Aorta (tissue), 5 donors: ENCODE data around the gene TAS2R8. TPM values are rescaled to one million over a fixed set of nuclear protein-coding genes. Genes with fewer than 3 reads are reported as not detected.

Experiments used
- ATAC-seq: fragments of 200-7000 bp; cut with Tn5 transposase; one replicate; pipeline ENCODE4 v1.9.1; 2022; ENCODE audit warnings: moderate library complexity; ENCODE audit not compliant: low FRiP score
- DNase-seq, 2 donors: peaks; one replicate each; pipeline ENCODE4 v3.0.0-alpha.2; 2020
- H3K27ac ChIP-seq, 2 donors: one replicate each; pipeline ENCODE4 v1.5.1; 2013; ENCODE audit warnings: low read length in 2 of 2, mild to moderate bottlenecking in 2 of 2, moderate library complexity in 2 of 2, control low read depth in 1 of 2, inconsistent platforms in 1 of 2, low read depth in 1 of 2
- H3K27me3 ChIP-seq, 2 donors: one replicate each; pipeline ENCODE4 v1.6.1; 2013; ENCODE audit warnings: control low read depth in 1 of 2, low read length in 1 of 2, mild to moderate bottlenecking in 1 of 2, moderate library complexity in 1 of 2; ENCODE audit not compliant: insufficient read depth in 2 of 2, control insufficient read depth in 1 of 2
- H3K36me3 ChIP-seq, 2 donors: one replicate each; pipeline ENCODE4 v1.6.1; 2013; ENCODE audit warnings: control low read depth in 1 of 2, low read length in 1 of 2, mild to moderate bottlenecking in 1 of 2; ENCODE audit not compliant: insufficient read depth in 2 of 2, control insufficient read depth in 1 of 2
- H3K4me1 ChIP-seq, 2 donors: one replicate each; pipeline ENCODE4 v1.6.1; 2013; ENCODE audit warnings: low read length in 2 of 2, control low read depth in 1 of 2, mild to moderate bottlenecking in 1 of 2, moderate library complexity in 1 of 2; ENCODE audit not compliant: insufficient read depth in 2 of 2, control insufficient read depth in 1 of 2
- H3K4me3 ChIP-seq, 2 donors: one replicate each; pipeline ENCODE4 v1.5.1; 2013; ENCODE audit warnings: low read length in 2 of 2, control low read depth in 1 of 2, mild to moderate bottlenecking in 1 of 2
- H3K9me3 ChIP-seq: one replicate; pipeline ENCODE4 v1.6.1; 2013; ENCODE audit warnings: mild to moderate bottlenecking, low read length; ENCODE audit not compliant: control insufficient read depth
- WGBS, 2 donors: extraction: QIAGEN DNeasy Blood & Tissue Kit; methylation state at CpG; one replicate each; pipeline ENCODE4 v1.1.7; 2013; 5-methylcytosine and 5-hydroxymethylcytosine counted together
- intact Hi-C, 2 donors: fragments of 100-400 bp; cut with DNase I; formaldehyde crosslinking; loops; one replicate each; pipeline versions ENCODE4 v1.14.2 to v1.15.0; 2022
- polyA plus RNA-seq, 2 donors: library from polyadenylated mRNA; stranded (reverse); fragments of 200-250 nt; gene quantifications; one replicate each; pipeline ENCODE4 v1.2.3, GENCODE V29; 2013
- total RNA-seq, 2 donors: library from RNA; stranded (reverse); fragmentation: NEBNext Ultra II Directional; extraction: Animal tissue kit (Norgen Biotek cat#: 25700); gene quantifications; one replicate each; pipeline ENCODE4 v1.2.1, GENCODE V29; 2021
- donor health status: healthy with polysubstance abuse.
- donor health status: Bipolar disorder and iron deficiency.
- donor health status: DM: no; HTN: no; CAD: no.
- donor health status: DM: no; HTN: no; CAD: no.
- donor health status: DM: yes; HTN: yes; CAD: no.

The TAS2R8 gene
- total and polyA plus RNA-seq, 4 donors: not detected

- no peak for ATAC-seq
Observed at GRCh38 chr12:10779103-10779502, 28.0 kb downstream of the TAS2R8 start.

DNA sequence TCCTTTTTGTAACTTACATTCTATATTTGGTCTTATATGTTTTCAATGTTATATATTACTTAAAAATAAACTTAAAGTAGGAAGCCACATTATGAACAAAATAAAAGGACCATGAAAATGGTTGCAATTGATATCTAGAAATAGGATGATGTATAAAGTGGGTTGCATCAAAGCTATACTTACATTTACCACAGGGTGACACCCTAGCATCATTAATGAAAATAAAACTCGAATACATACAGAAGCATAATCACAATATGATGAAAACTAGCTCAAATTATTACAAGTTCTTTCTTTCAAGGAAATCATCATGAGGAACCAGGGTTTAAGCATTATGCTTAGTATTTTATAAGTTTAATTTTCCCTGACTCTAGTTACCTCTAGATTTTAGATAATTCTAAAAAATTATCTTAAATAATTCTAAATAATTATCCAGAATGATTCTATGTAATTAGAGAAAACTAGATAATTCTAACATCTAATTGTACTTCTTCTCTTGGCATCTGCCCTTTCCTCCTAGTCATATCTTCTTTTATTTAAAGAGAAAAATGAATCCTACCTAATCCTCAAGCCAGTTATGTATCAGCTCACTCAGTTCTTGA, 35.9 kb downstream of the TAS2R8 start:
- Histone ChIP-seq H3K27ac (no peak overlapping the region), H3K4me1 (no peaks in the 10 kb centered on the region), H3K4me3 (no peak overlapping the region), H3K27me3 (no peaks in the 10 kb centered on the region), H3K36me3 (no peaks in the 10 kb centered on the region), H3K9me3 (no peaks in the 10 kb centered on the region)
- intact Hi-C loops: loop anchor here (2.0 to 5.0 kb wide), 3 partner anchors 428 to 716 kb away; no protein-coding TSS in a partner anchor
- ATAC-seq: no peak
- 0% methylated on average over 1 of the region's 1 CpG for WGBS, 2 donors
- DNase-seq: no peak

More at GRCh38 chr12:10779103-10779502, 28.0 kb downstream of the TAS2R8 start:
- no peaks in the 10 kb centered on the region for H3K36me3 ChIP-seq
- intact Hi-C loops: no loop called here
- H3K4me3 ChIP-seq: no peak overlapping the region
- 78 to 88% methylated on average over 2 of the region's 2 CpGs for WGBS, 2 donors
- no peak for DNase-seq
- no peaks in the 10 kb centered on the region for H3K4me1 ChIP-seq
- no peaks in the 10 kb centered on the region for H3K27me3 ChIP-seq
- no peak overlapping the region for H3K27ac ChIP-seq
- H3K9me3 ChIP-seq: no peaks in the 10 kb centered on the region

GRCh38 chr12:10759657-10760056, 47.4 kb downstream of the TAS2R8 start:
- intact Hi-C loops: no loop called here
- Histone ChIP-seq H3K27ac (no peak overlapping the region), H3K4me3 (no peak overlapping the region), H3K27me3 (no peaks in the 10 kb centered on the region), H3K36me3 (no peaks in the 10 kb centered on the region), H3K4me1 (no peaks in the 10 kb centered on the region), H3K9me3 (peaks cover 12% of the 10 kb centered on the region)
- WGBS, 2 donors: 29 to 31% methylated on average over 2 of the region's 2 CpGs
- no peak for ATAC-seq
- DNase-seq: no peak

DNA sequence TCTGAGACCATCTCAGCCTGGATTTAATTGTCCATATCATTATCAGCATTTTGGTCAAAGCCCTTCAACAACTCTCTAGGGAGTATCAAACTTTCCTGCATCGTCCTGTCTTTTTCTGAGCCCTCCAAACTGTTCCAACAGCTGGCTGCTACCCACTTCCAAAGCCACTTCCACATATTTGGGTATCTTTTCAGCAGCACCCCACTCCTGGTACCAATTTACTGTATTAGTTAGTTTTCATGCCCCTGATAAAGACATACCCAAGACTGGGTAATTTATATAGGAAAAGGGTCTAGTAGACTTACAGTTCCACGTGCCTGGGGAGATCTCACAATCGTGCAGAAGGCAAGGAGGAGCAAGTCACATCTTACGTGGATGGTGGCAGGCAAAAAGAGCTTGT, 50.9 kb downstream of the TAS2R8 start:
- intact Hi-C loops: no loop called here
- no peak overlapping the region for H3K4me3 ChIP-seq
- DNase-seq: no peak
- WGBS, 2 donors: 79 to 81% methylated on average over 4 of the region's 4 CpGs
- ATAC-seq: no peak
- H3K4me1 ChIP-seq: no peaks in the 10 kb centered on the region
- H3K27ac ChIP-seq: no peak overlapping the region
- peaks cover 8% of the 10 kb centered on the region for H3K9me3 ChIP-seq
- H3K27me3 ChIP-seq: no peaks in the 10 kb centered on the region
- no peaks in the 10 kb centered on the region for H3K36me3 ChIP-seq

Other genes with a start within 250 kb of the TAS2R8 start
- gene MAGOHB, start 193.7 kb downstream of the TAS2R8 start, total RNA-seq: 10 to 100 TPM; 13.6 to 18.1 TPM
- gene MAGOHB, start 193.7 kb downstream of the TAS2R8 start, polyA plus RNA-seq: 10 to 100 TPM; 16.4 to 27.4 TPM
- gene STYK1, start 133.2 kb downstream of the TAS2R8 start, total RNA-seq: 1 to 10 TPM in 1 of 2 donors, under 1 TPM in 1; 0.36 to 1.2 TPM
- gene STYK1, start 133.2 kb downstream of the TAS2R8 start, polyA plus RNA-seq: under 1 TPM; 0.18 to 0.38 TPM
- gene YBX3, start 84.0 kb downstream of the TAS2R8 start, total RNA-seq: 100 to 1,000 TPM; 368 to 602 TPM
- gene YBX3, start 84.0 kb downstream of the TAS2R8 start, polyA plus RNA-seq: 100 to 1,000 TPM; 277 to 353 TPM
- not detected for gene TAS2R7, start 4.7 kb downstream of the TAS2R8 start, total RNA-seq
- not detected for gene TAS2R7, start 4.7 kb downstream of the TAS2R8 start, polyA plus RNA-seq
- not detected for gene TAS2R9, start 2.9 kb upstream of the TAS2R8 start, total RNA-seq
- gene TAS2R9, start 2.9 kb upstream of the TAS2R8 start, polyA plus RNA-seq: not detected
- gene TAS2R10, start 19.1 kb upstream of the TAS2R8 start, total RNA-seq: 1 to 10 TPM; 1.4 to 1.8 TPM
- gene TAS2R10, start 19.1 kb upstream of the TAS2R8 start, polyA plus RNA-seq: not detected
- gene PRR4, start 42.2 kb upstream of the TAS2R8 start, total RNA-seq: 1 to 10 TPM; 2.6 to 4.8 TPM
- gene PRR4, start 42.2 kb upstream of the TAS2R8 start, polyA plus RNA-seq: 1 to 10 TPM in 1 of 2 donors, under 1 TPM in 1; 0.74 to 3.3 TPM
- gene PRH1, start 77.0 kb upstream of the TAS2R8 start, total RNA-seq: 10 to 100 TPM; 18.4 to 33.0 TPM
- under 1 TPM in 1 of 2 donors, not detected in 1; 0.67 TPM for gene PRH1, start 77.0 kb upstream of the TAS2R8 start, polyA plus RNA-seq
- 1 to 10 TPM; 3.2 to 5.6 TPM for gene TAS2R13, start 102.3 kb upstream of the TAS2R8 start, total RNA-seq
- not detected for gene TAS2R13, start 102.3 kb upstream of the TAS2R8 start, polyA plus RNA-seq
- not detected for gene PRH2, start 122.0 kb upstream of the TAS2R8 start, total RNA-seq
- 1 to 10 TPM in 1 of 2 donors, not detected in 1; 4.0 TPM for gene PRH2, start 122.0 kb upstream of the TAS2R8 start, polyA plus RNA-seq
- 1 to 10 TPM; 5.2 to 6.4 TPM for gene TAS2R14, start 132.0 kb upstream of the TAS2R8 start, total RNA-seq
- gene TAS2R14, start 132.0 kb upstream of the TAS2R8 start, polyA plus RNA-seq: 1 to 10 TPM in 1 of 2 donors, not detected in 1; 2.0 TPM
- gene TAS2R50, start 179.6 kb upstream of the TAS2R8 start, total RNA-seq: 1 to 10 TPM; 3.3 to 5.7 TPM
- not detected for gene TAS2R50, start 179.6 kb upstream of the TAS2R8 start, polyA plus RNA-seq
- 1 to 10 TPM; 4.3 to 4.8 TPM for gene TAS2R20, start 191.0 kb upstream of the TAS2R8 start, total RNA-seq
- gene TAS2R20, start 191.0 kb upstream of the TAS2R8 start, polyA plus RNA-seq: under 1 TPM in 1 of 2 donors, not detected in 1; 0.49 TPM
- gene TAS2R19, start 215.3 kb upstream of the TAS2R8 start, total RNA-seq: 1 to 10 TPM; 5.9 to 9.1 TPM
- under 1 TPM in 1 of 2 donors, not detected in 1; 0.72 TPM for gene TAS2R19, start 215.3 kb upstream of the TAS2R8 start, polyA plus RNA-seq
- gene TAS2R31, start 224.1 kb upstream of the TAS2R8 start, total RNA-seq: 1 to 10 TPM; 5.3 to 9.1 TPM
- under 1 TPM in 1 of 2 donors, not detected in 1; 0.82 TPM for gene TAS2R31, start 224.1 kb upstream of the TAS2R8 start, polyA plus RNA-seq